WTC11 (cell line): Measurements from ENCODE around the gene KPTN.

Source experiments
- ETV6 ChIP-seq: sonication (generic); formaldehyde crosslinking; IDR thresholded peaks from 2 replicates; pipeline ENCODE4 v1.8.1; 2022; ENCODE audit warnings: mild to moderate bottlenecking, missing genetic modification reagents
- FOXJ3 ChIP-seq: sonication (generic); formaldehyde crosslinking; IDR thresholded peaks from 2 replicates; pipeline ENCODE4 v1.9.0; 2021; ENCODE audit warnings: missing genetic modification reagents, mild to moderate bottlenecking, borderline replicate concordance
- FOXP1 ChIP-seq: sonication (generic); formaldehyde crosslinking; IDR thresholded peaks from 2 replicates; pipeline ENCODE4 v1.8.0; 2022; ENCODE audit warnings: missing genetic modification reagents, mild to moderate bottlenecking, moderate library complexity, borderline replicate concordance
- GABPB1 ChIP-seq: sonication (generic); formaldehyde crosslinking; IDR thresholded peaks from 2 replicates; pipeline ENCODE4 v1.8.1; 2023; ENCODE audit warnings: mild to moderate bottlenecking, missing genetic modification reagents
- NFYB ChIP-seq: sonication (generic); formaldehyde crosslinking; conservative IDR thresholded peaks from 2 replicates; pipeline ENCODE4 v1.8.0; 2022; ENCODE audit warnings: low read depth, missing genetic modification reagents
- NR2C2 ChIP-seq: sonication (generic); formaldehyde crosslinking; IDR thresholded peaks from 2 replicates; pipeline ENCODE4 v1.8.0; 2022; ENCODE audit warnings: mild to moderate bottlenecking, missing genetic modification reagents
- SMAD3 ChIP-seq: sonication (generic); formaldehyde crosslinking; IDR thresholded peaks from 2 replicates; pipeline ENCODE4 v1.8.0; 2022; ENCODE audit warnings: missing genetic modification reagents, mild to moderate bottlenecking, borderline replicate concordance
- SP1 ChIP-seq: sonication (generic); formaldehyde crosslinking; conservative IDR thresholded peaks from 2 replicates; pipeline ENCODE4 v1.8.1; 2022; ENCODE audit warnings: missing genetic modification reagents
- TEAD1 ChIP-seq: sonication (generic); formaldehyde crosslinking; IDR thresholded peaks from 2 replicates; pipeline ENCODE4 v1.8.0; 2022; ENCODE audit warnings: mild to moderate bottlenecking, missing genetic modification reagents
- ZNF138 ChIP-seq: sonication (generic); formaldehyde crosslinking; conservative IDR thresholded peaks from 2 replicates; pipeline ENCODE4 v1.8.1; 2022; ENCODE audit warnings: mild to moderate bottlenecking, moderate library complexity, missing genetic modification reagents
- TF ChIP-seq, protein P1 (sequence below): fragments of 200-600 bp; IDR thresholded peaks from 2 replicates; pipeline ENCODE4 v1.8.0; 2022; ENCODE audit warnings: antibody characterized with exemption
- TF ChIP-seq, protein P2 (sequence below): sonication (generic); formaldehyde crosslinking; IDR thresholded peaks from 2 replicates; pipeline ENCODE4 v1.8.1; 2022; ENCODE audit warnings: mild to moderate bottlenecking, missing genetic modification reagents, moderate library complexity, borderline replicate concordance
- TF ChIP-seq, protein P3 (sequence below): sonication (generic); formaldehyde crosslinking; IDR thresholded peaks from 2 replicates; pipeline ENCODE4 v1.8.1; 2022; ENCODE audit warnings: low read depth, mild to moderate bottlenecking, moderate library complexity, missing genetic modification reagents, borderline replicate concordance
- TF ChIP-seq, protein P4 (sequence below): sonication (generic); formaldehyde crosslinking; IDR thresholded peaks from 2 replicates; pipeline ENCODE4 v1.8.0; 2022; ENCODE audit warnings: mild to moderate bottlenecking, missing genetic modification reagents

DNA sequence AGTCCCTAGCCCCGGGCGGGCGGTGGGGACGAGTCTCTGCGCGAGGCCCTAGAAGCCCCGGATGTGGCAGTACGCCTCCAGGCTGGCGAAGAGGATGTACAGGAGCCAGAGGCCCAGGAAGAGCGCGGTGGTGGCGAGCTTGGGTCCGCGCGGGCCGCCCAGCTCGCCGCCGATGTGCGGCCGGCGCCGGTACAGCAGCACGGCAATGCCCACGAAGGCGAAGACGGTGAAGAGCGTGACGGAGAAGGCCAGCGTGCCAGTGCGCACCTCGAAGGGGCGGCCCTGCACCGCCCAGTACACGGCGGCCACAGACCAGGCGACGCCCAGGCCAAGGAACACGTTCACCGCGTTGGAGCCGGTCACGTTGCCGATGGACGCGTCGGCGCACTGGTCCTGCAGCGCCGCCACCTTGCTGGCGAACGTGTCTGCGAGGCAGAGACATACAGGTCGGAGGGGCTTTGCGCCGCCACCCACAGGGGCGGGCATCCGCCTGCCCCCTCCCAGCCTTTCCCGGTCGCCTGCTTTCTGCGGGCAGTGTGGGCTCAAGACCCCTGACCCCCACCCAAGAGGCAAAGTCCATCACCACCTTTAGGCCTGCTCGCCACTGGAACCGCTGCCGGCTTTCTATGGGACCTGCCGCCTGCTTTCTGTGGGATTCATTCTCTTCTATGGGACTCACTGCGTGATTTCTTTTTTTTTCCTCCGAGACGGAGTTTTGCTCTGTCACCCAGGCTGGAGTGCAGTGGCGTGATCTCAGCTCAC, 53.8 kb downstream of the KPTN start:
- peak; percentile 72; the same call in 1 of the 2 replicates for TF ChIP-seq SMAD3 (CRISPR knock-in tag)
- TF ChIP-seq, protein P1, sequence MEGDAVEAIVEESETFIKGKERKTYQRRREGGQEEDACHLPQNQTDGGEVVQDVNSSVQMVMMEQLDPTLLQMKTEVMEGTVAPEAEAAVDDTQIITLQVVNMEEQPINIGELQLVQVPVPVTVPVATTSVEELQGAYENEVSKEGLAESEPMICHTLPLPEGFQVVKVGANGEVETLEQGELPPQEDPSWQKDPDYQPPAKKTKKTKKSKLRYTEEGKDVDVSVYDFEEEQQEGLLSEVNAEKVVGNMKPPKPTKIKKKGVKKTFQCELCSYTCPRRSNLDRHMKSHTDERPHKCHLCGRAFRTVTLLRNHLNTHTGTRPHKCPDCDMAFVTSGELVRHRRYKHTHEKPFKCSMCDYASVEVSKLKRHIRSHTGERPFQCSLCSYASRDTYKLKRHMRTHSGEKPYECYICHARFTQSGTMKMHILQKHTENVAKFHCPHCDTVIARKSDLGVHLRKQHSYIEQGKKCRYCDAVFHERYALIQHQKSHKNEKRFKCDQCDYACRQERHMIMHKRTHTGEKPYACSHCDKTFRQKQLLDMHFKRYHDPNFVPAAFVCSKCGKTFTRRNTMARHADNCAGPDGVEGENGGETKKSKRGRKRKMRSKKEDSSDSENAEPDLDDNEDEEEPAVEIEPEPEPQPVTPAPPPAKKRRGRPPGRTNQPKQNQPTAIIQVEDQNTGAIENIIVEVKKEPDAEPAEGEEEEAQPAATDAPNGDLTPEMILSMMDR, result no peak
- peak; percentile 97 for TF ChIP-seq FOXP1 (CRISPR knock-in tag)
- TF ChIP-seq NR2C2 (CRISPR knock-in tag), result peak; percentile 36; the same call in 1 of the 2 replicates
- TF ChIP-seq, protein P2, sequence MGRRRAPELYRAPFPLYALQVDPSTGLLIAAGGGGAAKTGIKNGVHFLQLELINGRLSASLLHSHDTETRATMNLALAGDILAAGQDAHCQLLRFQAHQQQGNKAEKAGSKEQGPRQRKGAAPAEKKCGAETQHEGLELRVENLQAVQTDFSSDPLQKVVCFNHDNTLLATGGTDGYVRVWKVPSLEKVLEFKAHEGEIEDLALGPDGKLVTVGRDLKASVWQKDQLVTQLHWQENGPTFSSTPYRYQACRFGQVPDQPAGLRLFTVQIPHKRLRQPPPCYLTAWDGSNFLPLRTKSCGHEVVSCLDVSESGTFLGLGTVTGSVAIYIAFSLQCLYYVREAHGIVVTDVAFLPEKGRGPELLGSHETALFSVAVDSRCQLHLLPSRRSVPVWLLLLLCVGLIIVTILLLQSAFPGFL (CRISPR knock-in tag), result no peak
- TF ChIP-seq ZNF138 (CRISPR knock-in tag), result 0 out of 2 replicates have a peak, but pooled peaks have one; percentile 89
- TF ChIP-seq, protein P3, sequence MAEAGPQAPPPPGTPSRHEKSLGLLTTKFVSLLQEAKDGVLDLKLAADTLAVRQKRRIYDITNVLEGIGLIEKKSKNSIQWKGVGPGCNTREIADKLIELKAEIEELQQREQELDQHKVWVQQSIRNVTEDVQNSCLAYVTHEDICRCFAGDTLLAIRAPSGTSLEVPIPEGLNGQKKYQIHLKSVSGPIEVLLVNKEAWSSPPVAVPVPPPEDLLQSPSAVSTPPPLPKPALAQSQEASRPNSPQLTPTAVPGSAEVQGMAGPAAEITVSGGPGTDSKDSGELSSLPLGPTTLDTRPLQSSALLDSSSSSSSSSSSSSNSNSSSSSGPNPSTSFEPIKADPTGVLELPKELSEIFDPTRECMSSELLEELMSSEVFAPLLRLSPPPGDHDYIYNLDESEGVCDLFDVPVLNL, result 0 out of 2 replicates have a peak, but pooled peaks have one; percentile 19
- peak; percentile 87 for TF ChIP-seq ETV6 (CRISPR knock-in tag)
- peak; percentile 49 for TF ChIP-seq SP1 (CRISPR knock-in tag)
- TF ChIP-seq, protein P4, sequence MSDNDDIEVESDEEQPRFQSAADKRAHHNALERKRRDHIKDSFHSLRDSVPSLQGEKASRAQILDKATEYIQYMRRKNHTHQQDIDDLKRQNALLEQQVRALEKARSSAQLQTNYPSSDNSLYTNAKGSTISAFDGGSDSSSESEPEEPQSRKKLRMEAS (CRISPR knock-in tag), result peak; percentile 99
- TF ChIP-seq GABPB1 (CRISPR knock-in tag), result peak; percentile 63
- TF ChIP-seq FOXJ3, result no peak
- peak; percentile 91 for TF ChIP-seq TEAD1 (CRISPR knock-in tag)
- no peak; the same call in 1 of the 2 replicates for TF ChIP-seq NFYB (CRISPR knock-in tag)
